Transverse colon (tissue), 4 donors: Measurements from ENCODE around the gene SLC6A9. TPM values are rescaled to one million over a fixed set of nuclear protein-coding genes. Genes with fewer than 3 reads are reported as not detected.
A peak's percentile ranks its signal among the peaks of the same experiment; 100 is the strongest.

Experiments
- DNase-seq: peaks from one replicate; pipeline ENCODE4 v3.0.0-alpha.2; 2019
- H3K27ac ChIP-seq, 4 donors: fragments of 200-600 bp; sonication (generic); 2 replicates each; pipeline ENCODE4 v1.5.1; 2016 to 2018; ENCODE audit warnings: inconsistent platforms in 4 of 4
- H3K27me3 ChIP-seq: fragments of 200-600 bp; sonication (generic); 2 replicates; pipeline ENCODE4 v1.5.1; 2017; ENCODE audit warnings: inconsistent platforms
- H3K36me3 ChIP-seq, 4 donors: fragments of 200-600 bp; sonication (generic); 2 replicates each; pipeline ENCODE4 v1.5.1; 2017 to 2019; ENCODE audit warnings: inconsistent platforms in 4 of 4
- H3K4me1 ChIP-seq, 4 donors: fragments of 200-600 bp; sonication (generic); 2 replicates each; pipeline ENCODE4 v1.5.1; 2017 to 2020; ENCODE audit warnings: inconsistent platforms in 4 of 4
- H3K4me3 ChIP-seq, 4 donors: fragments of 200-600 bp; sonication (generic); 1 replicate in 1 of 4; 2 replicates in 3 of 4; pipeline versions ENCODE4 v1.5.1 to v1.6.1; 2017 to 2019; ENCODE audit warnings: inconsistent platforms in 4 of 4
- H3K9me3 ChIP-seq, 2 donors: fragments of 200-600 bp; sonication (generic); 2 replicates each; pipeline ENCODE4 v1.5.1; 2017 to 2019; ENCODE audit warnings: inconsistent platforms in 2 of 2
- CTCF ChIP-seq, 5 experiments: fragments of 200-600 bp in 3 of 5; fragments of 450-650 bp in 2 of 5; sonication (generic) in 3 of 5; IDR thresholded peaks; 1 replicate in 2 of 5; 2 replicates in 3 of 5; pipeline ENCODE4 v1.5.1; 2016 to 2017; ENCODE audit warnings: antibody characterized with exemption in 5 of 5, inconsistent platforms in 3 of 5, mild to moderate bottlenecking in 2 of 5, moderate library complexity in 1 of 5
- EP300 ChIP-seq: sonication (generic); formaldehyde crosslinking; IDR thresholded peaks from one replicate; pipeline ENCODE4 v1.6.1; 2017; ENCODE audit warnings: antibody characterized with exemption, low read depth
- POLR2A ChIP-seq: fragments of 450-650 bp; IDR thresholded peaks from one replicate; pipeline ENCODE4 v1.6.1; 2016; ENCODE audit warnings: antibody characterized with exemption, mild to moderate bottlenecking, moderate library complexity
- POLR2AphosphoS5 ChIP-seq, 3 donors: sonication (generic); formaldehyde crosslinking; IDR thresholded peaks; one replicate each; pipeline ENCODE4 v1.6.1; 2016; ENCODE audit warnings: antibody characterized with exemption in 3 of 3
- WGBS, 2 donors: methylation state at CpG; one replicate each; pipeline ENCODE4 v1.1.5; 2018; ENCODE audit warnings: low coverage in 1 of 2; 5-methylcytosine and 5-hydroxymethylcytosine counted together
- in situ Hi-C, 4 donors: fragments of 200-750 bp; cut with MboI; loops; one replicate each; pipeline versions ENCODE4 v1.15.0 to v1.15.1; 2017; ENCODE audit warnings: low sequenced_read_pairs in 3 of 4, low pct_ligation_motif_present in 1 of 4, low pct_unique_long_range_greater_than_20kb in 1 of 4
- intact Hi-C: fragments of 100-400 bp; cut with DNase I; formaldehyde crosslinking; loops from one replicate; pipeline ENCODE4 v1.15.1; 2023; ENCODE audit warnings: low total_unique reads
- total RNA-seq, 4 donors: library from RNA; depleted of rRNA; stranded (reverse); fragments of >200 nt; gene quantifications; one replicate each; pipeline ENCODE4 v1.1.0, GENCODE V29; 2016

The SLC6A9 gene
- total RNA-seq, 4 donors from 2014 or later, result 22.4 to 31.8 (median 29.5) TPM

GRCh38 chr1:44057293-44057692 is 26.0 kb upstream of the SLC6A9 start:
- intact Hi-C loops (no loop called here), in situ Hi-C loops (no loop called here)
- Histone ChIP-seq H3K27me3 (no peaks in the 10 kb centered on the region), H3K36me3 (no peaks in the 10 kb centered on the region), H3K27ac (no peak overlapping the region), H3K4me1 (peaks cover 0 to 15% (median 11%) of the 10 kb centered on the region in 4 donors), H3K9me3 (no peaks in the 10 kb centered on the region), H3K4me3 (no peak overlapping the region)
- TF ChIP-seq EP300, result no peak
- WGBS, 2 donors, result 73% methylated on average over 1 of the region's 1 CpG; no CpG with 5 or more reads in 1 of the 2 donors
- DNase-seq, result no peak

- H3K9me3 ChIP-seq, result no peaks in the 10 kb centered on the region
- in situ Hi-C loops (no loop called here), intact Hi-C loops (no loop called here)
- WGBS, 2 donors, result 87% methylated on average over 2 of the region's 2 CpGs; no CpG with 5 or more reads in 1 of the 2 donors
- no peaks in the 10 kb centered on the region for H3K27me3 ChIP-seq
- no peak for DNase-seq
- no peak overlapping the region for H3K27ac ChIP-seq
- no peak overlapping the region for H3K4me3 ChIP-seq
- TF ChIP-seq POLR2A (no peak), CTCF (IDR thresholded peaks at IDR 0.05) (no peak), EP300 (no peak), POLR2AphosphoS5 (IDR thresholded peaks at IDR 0.05) (no peak)
- H3K4me1 ChIP-seq, result peaks cover 0 to 3% (median under 1%) of the 10 kb centered on the region in 4 donors
- H3K36me3 ChIP-seq, result no peaks in the 10 kb centered on the region
Measured at GRCh38 chr1:44053394-44053793, 22.1 kb upstream of the SLC6A9 start.

GRCh38 chr1:44050261-44050660 is 19.0 kb upstream of the SLC6A9 start:
- Histone ChIP-seq H3K36me3 (no peaks in the 10 kb centered on the region), H3K4me3 (no peak overlapping the region), H3K9me3 (no peaks in the 10 kb centered on the region), H3K27me3 (no peaks in the 10 kb centered on the region), H3K4me1 (peaks cover 0 to 8% (median 5%) of the 10 kb centered on the region in 4 donors), H3K27ac (no peak overlapping the region)
- DNase-seq, result no peak
- in situ Hi-C loops (no loop called here), intact Hi-C loops (no loop called here)
- TF ChIP-seq EP300 (no peak), POLR2AphosphoS5 (IDR thresholded peaks at IDR 0.05) (no peak), CTCF (IDR thresholded peaks at IDR 0.05) (no peak), POLR2A (no peak)
- WGBS, 2 donors, result 43% methylated on average over 3 of the region's 3 CpGs; no CpG with 5 or more reads in 1 of the 2 donors

GRCh38 chr1:44049839-44050238 is 18.6 kb upstream of the SLC6A9 start:
- in situ Hi-C loops (loop anchor here in 2 of 4 donors (10.0 to 25.0 kb wide), 2 partner anchors 55 to 288 kb away; partner anchors contain the start of gene CCDC24 (in 1 of the 2)), intact Hi-C loops (loop anchor here (5.0 to 10.0 kb wide), 2 partner anchors 43 to 525 kb away; no protein-coding TSS in a partner anchor)
- Histone ChIP-seq H3K36me3 (no peaks in the 10 kb centered on the region), H3K4me3 (no peak overlapping the region), H3K27me3 (no peaks in the 10 kb centered on the region), H3K4me1 (peaks cover 0 to 8% (median 5%) of the 10 kb centered on the region in 4 donors), H3K27ac (peak overlapping the region in 1 of 4 donors; percentile 35), H3K9me3 (no peaks in the 10 kb centered on the region)
- no peak for DNase-seq
- TF ChIP-seq EP300, result no peak
- no peak for TF ChIP-seq POLR2A
- TF ChIP-seq POLR2AphosphoS5 (IDR thresholded peaks at IDR 0.05), result no peak
- no peak for TF ChIP-seq CTCF (IDR thresholded peaks at IDR 0.05)
- 38 to 40% methylated on average over 2 of the region's 2 CpGs for WGBS, 2 donors
